Activated T-helper 1 cell treated with Interleukin-2 at 50 U/mL for 16 hours (primary cell): ENCODE results near the gene KCTD21.

ENCODE experiments used
- DNase-seq: peaks from one replicate; pipeline ENCODE4 v3.0.0-alpha.2; 2020; ENCODE audit warnings: low read depth

Gene KCTD21

DNA sequence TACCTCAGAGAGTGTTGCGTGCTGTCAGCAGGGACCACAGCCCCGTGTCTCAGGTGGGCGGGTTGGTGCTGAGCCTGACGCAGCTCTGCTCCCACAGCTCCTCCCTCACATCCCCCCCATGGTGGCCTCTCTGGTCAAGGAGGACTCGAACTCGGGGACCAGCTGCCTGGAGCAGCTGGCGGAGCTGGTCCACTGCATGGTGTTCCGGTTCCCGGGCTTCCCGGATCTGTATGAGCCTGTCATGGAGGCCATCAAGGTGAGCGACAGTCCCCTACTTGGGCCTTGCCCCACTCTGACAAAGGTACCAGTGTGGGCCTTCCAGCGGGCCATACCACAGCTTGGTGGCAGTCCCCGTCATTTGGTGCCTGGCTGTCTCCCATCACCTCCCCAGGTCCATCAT is 12.1 kb upstream of the KCTD21 start:
- DNase-seq = no peak

DNA sequence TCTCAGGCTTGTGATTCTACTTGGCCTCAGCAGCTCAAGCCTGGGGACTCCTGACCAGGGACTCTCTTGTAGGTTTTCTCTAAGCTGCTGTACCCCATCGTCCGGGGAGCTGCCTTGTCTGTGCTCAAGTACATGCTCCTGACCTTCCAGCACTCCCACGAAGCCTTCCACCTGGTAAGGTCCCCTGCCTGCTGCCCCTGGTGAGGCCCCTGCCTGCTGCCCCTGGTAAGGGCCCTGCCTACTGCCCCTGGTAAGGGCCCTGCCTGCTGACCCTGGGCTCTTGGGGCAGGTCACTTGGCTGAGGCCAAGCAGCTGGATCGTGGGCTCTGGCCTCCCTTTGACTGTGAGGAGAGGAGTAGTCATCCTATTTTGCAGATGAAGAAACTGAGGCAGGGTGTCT is 11.6 kb upstream of the KCTD21 start:
- DNase-seq = no peak

DNA sequence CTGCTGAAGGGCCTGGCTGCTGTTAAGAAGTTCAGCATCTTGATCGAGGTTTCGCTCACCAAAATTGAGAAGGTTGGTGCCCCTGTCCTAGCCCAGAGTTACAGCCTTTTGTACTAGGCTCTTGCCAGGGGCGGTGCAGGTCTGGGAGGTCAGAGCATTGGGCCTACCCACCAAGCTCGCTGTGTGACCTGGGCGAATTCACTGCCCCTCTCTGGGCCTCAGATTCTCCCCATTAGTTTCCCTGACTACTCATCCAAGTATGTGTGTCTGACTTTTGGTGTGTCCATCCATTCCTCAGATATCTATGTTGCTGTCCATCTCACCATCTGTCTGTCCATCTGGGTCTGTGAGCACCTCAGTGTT is 11.2 kb upstream of the KCTD21 start:
- no peak for DNase-seq

DNA sequence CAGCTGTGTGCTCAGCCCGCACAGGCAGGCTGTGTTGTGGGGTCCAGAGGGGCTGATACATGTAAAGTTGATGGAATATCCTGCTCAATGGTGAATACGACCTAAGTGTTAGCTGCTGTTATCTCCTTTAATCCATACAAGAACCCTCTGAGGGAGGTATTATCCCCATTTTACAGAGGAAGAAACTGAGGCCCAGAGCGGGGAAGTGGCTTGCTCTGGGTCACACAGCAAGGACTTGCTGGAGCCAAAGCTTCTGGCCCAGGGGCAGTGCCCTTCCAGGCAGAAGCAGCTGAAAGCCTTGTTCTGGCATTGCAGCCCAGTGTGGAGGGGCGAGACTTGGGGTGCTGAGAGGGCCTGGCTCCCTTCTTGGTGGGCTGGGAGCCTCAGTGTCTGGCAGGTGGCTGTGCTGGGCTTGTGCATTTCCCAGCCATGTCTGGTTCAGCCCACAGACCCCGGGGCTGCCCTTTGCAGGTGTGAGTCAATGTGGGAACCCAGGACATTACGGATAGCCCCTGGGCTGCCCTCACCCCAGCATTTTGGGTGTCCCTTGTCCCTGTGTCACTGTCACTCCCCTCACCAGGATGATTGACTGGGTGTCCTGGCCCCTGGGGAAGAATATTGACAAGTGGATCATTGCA is 10.7 kb upstream of the KCTD21 start:
- no peak for DNase-seq

- DNase-seq = no peak
These were observed 9.4 kb upstream of the KCTD21 start for GRCh38 chr11:78197816-78198215.

DNA sequence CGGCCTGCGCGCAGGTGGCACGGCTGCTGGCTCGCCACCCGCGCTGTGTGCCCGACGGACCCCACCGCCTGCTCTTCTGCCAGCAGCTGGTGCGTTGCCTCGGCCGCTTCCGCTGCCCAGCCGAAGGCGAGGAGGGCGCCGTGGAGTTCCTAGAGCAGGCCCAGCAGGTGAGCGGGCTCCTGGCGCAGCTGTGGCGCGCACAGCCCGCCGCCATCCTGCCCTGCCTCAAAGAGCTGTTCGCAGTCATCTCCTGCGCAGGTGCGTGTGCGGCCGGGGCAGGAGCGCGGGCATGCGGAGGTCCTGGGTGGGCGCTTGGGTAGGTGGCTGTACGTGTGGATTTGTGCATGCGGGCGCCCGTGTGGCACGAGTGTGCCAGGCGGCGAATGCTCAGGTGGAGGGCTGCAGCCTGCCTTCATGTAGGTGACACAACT is 8.2 kb upstream of the KCTD21 start:
- no peak for DNase-seq

GRCh38 chr11:78195917-78196560 is 7.6 kb upstream of the KCTD21 start:
- no peak for DNase-seq

DNA sequence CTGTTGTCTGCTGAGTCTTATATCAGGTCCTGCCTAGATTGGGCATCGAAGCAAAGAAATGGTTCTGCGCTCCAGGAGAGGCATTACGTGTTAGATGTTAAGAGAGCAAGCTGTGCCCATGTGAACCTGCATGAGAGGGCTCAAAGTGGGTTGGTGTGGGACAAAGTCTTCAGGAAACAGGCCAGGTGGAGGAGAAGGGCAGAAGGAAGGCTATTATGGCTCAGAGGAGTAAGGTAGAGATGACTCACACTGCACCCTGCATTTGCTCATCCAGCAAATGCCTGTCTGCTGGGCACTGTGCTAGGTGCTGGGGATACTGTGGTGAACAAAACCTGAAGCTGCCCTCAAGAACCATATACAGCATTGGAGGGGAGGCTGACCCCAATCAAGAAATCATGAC is 6.1 kb upstream of the KCTD21 start:
- no peak for DNase-seq

- DNase-seq = no peak
These were observed 5.4 kb upstream of the KCTD21 start for GRCh38 chr11:78193806-78194205.

- no peak for DNase-seq
These were observed 4.5 kb upstream of the KCTD21 start for GRCh38 chr11:78192911-78193351.

GRCh38 chr11:78192223-78192719 is 3.8 kb upstream of the KCTD21 start:
- DNase-seq = no peak

DNA sequence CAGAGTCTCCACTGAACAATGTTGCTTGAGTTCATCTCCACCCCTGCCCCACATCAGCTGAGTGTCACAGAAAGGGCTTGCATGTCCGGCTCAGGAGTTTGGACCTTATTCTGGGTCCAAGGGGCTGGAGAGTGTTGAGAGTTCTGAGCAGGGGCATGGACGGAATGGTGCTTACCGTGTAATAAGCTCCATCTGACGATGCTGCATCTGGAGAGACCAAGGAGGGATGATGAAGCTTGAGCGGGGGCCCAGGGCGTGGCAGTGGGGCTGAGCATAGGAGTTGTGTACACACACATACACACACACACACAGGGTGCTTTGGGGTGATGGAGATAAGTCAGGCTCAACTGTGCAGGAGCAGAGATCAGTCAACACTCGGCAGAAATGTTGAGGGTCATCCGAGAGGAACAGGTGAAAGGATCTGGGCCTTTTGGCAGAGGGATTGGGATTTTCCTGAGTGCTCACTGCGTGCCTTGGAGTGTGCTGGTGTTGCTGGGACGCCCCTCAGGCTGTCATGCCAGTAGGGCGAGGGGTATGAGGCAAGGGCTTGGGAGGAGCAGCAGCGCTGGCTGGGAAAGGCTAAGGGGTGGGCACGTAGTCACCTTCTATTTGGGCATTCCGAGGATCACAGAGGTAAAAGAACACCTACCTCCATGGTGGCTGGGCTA is 2.6 kb upstream of the KCTD21 start:
- DNase-seq = no peak

GRCh38 chr11:78190374-78190773 is 1.9 kb upstream of the KCTD21 start:
- DNase-seq = no peak

DNA sequence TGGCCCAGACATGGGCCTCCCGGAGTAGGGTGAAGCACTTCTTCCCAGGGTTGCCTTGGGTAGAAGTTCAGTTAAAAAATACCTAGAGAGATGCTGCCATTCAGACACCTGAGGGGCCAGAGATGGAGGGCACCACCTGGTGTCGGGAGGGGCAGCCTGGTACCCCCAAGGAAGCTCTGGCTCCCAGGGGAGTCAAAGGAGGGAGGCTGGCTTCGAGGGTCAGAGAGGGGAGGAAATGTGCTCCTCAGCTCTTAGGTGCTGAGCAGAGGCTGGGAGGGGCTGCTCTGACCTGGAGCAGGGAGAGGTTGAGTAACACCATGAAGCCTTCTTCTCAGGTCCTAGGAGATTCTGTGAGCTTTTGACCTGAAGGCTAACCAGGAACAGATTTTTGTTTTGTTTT is 1.4 kb upstream of the KCTD21 start:
- DNase-seq = no peak

DNA sequence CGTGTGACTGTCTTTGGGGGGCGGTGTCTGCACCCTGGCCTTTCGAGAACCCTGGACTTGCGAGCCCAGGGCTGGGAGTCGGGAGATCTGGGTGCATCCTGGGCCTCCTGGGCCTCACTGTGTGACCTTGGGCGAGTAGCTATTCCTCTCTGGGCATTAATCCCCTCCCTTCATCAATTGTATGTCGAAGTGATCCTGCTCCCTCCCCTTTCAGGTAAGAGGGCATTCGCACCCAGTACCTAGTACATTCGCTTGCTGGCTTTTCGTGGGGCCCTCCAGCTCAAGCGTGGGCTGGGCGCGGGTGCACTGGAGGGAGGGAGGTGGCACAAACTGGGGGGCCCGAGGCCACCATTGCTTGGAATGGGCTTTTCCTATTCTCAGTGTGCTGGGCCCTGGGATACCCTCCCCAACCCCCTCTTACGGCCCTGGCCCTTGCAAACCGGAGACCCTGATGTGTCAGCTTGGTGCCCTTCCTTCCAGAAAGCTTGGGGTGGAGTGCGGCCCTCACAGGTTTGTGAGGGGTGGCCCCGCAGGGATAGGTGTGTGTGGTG is 823 bp upstream of the KCTD21 start:
- DNase-seq = no peak

- peak; percentile 39 for DNase-seq
These were observed 800 bp downstream of the KCTD21 start for GRCh38 chr11:78187366-78188285.

DNA sequence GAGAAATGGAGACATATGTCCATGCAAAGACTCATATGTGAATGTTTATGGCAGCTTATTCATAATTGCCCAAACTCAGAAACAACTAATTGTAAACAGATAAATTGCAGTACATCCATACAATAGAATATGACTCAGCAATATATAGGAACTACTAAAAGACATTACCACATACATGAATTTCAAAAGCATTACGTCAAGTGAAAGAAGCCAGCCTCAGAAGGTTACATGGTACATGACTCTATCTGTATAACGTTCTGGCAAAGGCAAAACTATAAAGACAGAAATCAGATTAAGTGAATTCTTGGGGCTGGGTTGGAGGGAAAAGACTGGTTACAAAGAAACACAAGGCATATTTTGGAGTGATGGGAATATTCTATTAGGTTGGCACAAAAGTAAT is 7.2 kb downstream of the KCTD21 start:
- no peak for DNase-seq

DNA sequence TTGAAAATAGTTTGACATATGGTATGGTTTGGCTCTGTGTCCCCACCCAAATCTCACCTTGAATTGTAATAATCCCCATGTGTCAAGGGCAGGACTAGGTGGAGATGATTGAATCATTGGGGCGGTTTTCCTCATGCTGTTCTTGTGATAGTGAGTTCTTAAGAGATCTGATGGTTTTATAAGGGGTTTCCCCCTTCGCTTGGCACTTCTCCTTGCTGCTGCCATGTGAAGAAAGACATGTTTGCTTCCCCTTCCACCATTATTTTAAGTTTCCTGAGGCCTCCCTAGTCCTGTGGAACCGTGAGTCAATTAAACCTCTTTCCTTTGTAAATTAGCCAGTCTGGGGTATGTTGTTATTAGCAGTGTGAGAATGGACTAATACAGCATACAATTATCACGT is 7.7 kb downstream of the KCTD21 start:
- no peak for DNase-seq

- no peak for DNase-seq
These were observed 8.9 kb downstream of the KCTD21 start for GRCh38 chr11:78179459-78180071.

GRCh38 chr11:78177216-78177615 is 11.2 kb downstream of the KCTD21 start:
- no peak for DNase-seq

DNA sequence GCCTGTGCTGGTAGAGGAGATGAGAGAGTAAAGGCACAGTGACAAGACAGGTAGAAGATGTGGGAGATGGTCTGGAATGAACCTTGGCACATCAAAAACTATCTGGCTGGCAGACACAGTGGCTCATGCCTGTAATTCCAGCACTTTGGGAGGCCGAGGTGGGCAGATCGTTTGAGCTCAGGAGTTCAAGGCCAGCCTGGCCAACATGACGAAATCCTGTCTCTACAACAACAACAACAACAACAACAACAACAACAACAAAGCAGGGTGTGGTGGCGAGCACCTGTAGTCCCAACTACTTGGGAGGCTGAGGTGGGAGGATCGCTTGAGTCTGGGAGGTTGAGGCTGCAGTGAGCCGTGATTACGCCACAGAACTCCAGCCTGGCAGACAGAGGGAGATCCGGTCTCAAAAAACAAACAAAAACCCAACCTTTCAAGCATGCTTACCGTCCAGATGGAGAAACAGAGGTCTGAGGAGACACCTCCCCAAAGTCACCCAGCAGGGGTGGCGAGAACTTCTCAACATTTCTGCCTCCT is 11.8 kb downstream of the KCTD21 start:
- no peak for DNase-seq
